GM18951 (cell line): ENCODE results near the gene ANO6.
"Not testable (repeated sequence)": the region's sequence is repeated elsewhere in the genome, so short reads cannot be mapped to it uniquely, and the experiment has no call there.

ENCODE experiments used
- POLR2A ChIP-seq: IDR thresholded peaks from 4 replicates; pipeline ENCODE4 v1.6.1; 2011; ENCODE audit warnings: mild to moderate bottlenecking; ENCODE audit not compliant: insufficient read length, insufficient read depth; ENCODE audit errors: extremely low read depth
- in situ Hi-C: fragments of 300-500 bp; cut with MboI; formaldehyde crosslinking; loops from one replicate; pipeline ENCODE4 v1.12.0; 2022; ENCODE audit warnings: low sequenced_read_pairs, mixed read lengths, inconsistent platforms; ENCODE audit not compliant: unreplicated experiment

Gene ANO6

DNA sequence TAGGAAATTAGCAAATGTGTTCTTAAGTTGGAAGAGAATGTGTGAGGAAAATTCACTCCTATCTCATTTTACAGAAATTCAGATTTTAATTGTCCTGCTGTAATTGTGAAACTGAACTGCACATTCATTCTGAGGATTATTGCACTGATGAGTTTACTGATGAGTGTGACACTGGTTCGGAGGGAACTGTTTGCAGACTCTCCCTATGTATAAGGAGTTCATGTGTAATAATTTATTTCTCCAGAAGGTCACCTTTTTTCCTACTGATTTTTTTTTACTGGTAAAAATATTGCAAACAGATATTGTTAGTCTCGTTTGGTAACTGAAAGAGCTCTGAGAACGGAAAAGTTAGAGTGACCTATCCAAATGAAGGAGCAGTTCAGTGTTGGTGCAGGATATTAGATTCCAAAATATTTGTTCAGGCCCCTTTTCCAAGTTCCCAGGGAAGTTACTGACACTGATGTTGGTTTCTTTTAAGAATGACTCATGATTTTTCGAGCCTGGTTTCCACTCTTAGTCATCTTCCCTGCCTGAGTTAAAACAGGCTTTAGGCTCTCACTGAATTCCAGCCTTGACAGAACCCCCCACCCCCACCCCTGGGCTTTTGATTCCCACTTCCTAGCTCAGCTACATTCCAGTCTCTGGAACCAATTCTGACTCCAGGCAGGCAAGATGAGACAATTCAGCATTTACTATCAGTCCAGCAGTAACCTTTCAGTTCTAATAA is 18.4 kb downstream of the ANO6 start:
- no peak for TF ChIP-seq POLR2A
- in situ Hi-C loops = no loop called here

DNA sequence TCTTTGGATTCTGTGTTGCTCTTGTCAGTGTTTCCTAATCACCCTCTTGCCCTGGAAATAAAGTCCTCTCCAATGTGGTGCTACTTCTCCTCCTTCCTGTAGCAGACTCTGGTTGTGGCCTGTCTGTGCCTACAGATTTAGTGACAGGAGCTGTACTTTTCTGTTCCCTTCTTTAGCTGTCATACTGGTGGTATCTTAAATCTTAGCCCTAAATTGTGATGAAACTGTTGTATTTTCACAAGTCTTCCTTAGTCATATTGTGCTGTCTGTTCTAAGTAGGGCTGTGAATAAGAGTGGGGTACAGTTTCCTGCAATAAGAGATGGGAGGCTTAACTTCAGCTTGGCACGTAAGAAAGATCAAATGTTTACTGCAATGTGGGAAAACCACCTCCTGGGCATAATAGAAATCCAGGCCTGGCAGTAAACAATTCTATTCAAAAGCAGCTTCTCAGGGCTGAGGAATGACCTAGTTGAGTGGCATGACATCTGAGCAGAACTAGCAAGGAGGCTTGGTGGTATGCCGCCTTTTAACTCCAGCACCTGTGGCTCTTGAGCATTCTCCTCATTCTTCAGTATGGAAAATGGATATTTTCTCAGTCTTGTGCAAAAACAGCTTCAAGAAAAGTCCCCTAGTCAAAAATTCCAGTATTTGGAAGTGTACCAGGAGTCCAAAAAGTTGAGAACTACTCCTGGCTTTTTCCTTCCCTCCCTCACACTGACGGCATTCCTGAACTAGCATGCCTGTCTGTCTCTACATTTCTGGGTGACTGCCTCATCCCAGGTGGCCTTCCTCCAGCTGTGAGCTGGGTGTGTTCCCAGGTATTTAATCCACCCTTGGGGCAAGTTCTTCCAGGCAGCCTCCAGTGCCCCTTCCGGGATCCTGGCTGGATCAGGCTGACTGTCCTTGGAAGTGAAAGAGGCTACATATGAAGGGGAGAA is 19.5 kb downstream of the ANO6 start:
- TF ChIP-seq POLR2A = no peak
- in situ Hi-C loops = no loop called here

DNA sequence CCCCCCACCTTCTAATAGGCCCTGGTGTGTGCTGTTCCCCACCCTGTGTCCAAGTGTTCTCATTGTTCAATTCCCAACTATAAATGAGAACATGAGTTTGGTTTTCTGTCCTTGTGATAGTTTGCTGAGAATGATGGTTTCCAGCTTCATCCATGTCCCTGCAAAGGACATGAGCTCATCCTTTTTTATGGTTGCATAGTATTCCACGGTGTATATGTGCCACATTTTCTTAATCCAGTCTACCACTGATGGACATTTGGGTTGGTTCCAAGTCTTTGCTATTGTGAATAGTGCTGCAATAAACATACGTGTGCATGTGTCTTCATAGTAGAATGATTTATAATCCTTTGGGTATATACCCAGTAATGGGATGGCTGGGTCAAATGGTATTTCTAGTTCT is 20.5 kb downstream of the ANO6 start:
- in situ Hi-C loops = not testable (repeated sequence)

DNA sequence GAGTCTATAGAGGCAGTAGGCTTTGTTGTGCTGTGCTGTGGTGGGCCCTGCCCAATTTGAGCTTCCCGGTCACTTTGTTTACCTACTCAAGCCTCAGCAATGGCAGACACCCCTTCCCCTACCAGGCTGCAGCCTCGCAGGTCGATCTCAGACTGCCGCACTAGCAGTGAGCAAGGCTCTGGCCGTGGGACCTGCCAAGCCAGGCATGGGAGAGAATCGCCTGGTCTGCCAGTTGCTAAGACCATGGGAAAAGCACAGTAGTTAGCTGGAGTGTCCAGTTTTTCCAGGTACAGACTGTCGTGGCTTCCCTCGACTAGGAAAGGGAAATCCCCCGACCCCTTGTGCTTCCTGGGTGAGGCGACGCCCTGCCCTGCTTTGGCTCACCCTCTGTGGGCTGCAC is 26.3 kb downstream of the ANO6 start:
- in situ Hi-C loops = no loop called here
- no peak for TF ChIP-seq POLR2A

DNA sequence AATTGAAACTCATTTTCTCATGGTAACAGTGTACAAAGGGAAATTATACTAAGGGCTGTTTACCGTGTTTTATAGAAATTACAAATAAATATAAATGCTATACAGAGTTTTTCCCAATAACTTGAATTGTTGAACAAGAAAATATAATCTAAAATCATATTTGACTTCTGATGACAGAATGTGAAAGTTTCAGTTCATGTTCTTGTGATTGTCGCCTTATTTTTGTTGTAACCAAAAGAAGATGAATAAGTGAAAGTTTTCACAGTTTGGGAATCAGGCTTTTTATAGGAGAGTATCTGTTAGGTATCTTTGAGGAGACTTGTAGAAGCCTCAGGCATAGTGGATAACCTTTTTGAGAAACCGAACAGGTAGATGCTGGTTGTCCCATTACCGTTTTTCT is 28.1 kb downstream of the ANO6 start:
- in situ Hi-C loops = no loop called here

DNA sequence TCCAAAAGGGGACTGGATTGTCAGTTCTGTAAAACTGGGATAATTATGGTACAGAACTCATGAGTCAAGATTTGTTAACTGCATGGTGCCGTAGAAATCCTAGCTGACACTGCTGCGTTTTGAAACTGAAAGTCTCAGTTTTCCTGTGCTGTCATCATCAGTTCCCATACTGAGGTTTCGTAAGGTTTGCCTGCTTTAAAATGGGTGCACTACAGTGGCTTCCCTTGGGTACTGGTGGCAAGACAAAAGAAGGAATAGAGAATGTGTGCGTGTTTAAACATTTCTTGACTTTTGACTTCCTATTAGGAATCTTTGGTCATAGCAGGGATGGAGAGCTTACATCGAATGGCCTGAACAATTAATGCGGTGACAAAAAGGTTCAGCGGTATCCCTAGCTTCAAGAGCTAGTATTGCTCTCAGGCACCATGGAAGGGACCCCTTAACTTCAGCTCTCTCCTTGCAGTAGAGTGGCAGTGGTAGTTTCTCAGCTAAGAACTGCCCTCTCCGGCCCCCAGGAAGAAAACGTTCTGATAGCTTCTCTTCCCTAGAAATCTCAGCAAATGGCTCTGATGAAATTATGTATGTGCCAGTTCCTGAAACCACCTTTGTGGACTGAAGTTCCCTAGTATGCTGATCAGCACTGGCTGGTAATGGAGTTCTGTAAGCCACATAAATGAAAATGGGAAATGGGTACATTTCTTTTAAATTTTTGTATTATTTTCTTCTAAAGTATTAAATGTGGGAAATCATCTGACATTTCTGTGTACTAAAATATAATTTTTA is 28.9 kb downstream of the ANO6 start:
- in situ Hi-C loops = no loop called here
- TF ChIP-seq POLR2A = no peak

More for the DNA sequence above, 28.1 kb downstream of the ANO6 start:
- no peak for TF ChIP-seq POLR2A

DNA sequence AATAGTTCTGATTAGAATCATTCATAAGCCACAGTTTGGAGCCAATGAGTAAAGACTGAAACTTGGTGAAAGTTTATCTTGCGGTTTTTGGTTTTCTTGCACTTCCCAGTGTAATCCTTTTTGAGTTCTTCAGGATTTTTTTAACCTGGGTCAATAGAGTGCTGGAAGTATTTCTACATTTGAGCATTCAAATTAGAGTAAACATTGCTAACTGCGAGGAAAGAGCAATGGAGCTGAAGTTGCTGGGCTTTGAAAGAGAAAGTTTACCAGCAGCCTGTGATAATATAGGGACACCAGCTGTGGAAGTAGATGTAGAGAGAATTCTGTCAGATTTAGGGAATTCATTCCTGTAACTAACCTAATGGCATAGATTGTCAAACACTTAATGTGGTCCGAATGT is 30.3 kb downstream of the ANO6 start:
- no peak for TF ChIP-seq POLR2A
- in situ Hi-C loops = no loop called here

DNA sequence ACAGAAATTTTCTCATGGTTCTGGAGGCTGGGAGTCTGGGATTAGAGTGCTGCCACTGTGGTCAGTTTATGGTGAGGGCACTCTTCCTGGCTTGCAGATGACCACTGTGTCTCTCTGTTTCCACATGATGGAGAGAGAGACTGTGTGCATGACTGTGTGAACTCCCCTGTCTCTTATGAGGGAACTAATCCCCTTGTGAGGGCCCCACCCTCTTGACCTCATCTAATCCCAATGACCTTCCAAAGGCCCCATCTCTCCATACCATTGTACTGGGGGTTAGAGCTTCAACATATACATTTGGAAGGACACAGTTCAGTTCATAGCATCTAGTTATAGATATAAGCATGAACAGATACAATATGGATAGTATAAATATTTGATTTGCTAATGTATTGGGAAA is 31.7 kb downstream of the ANO6 start:
- in situ Hi-C loops = no loop called here
- no peak for TF ChIP-seq POLR2A

DNA sequence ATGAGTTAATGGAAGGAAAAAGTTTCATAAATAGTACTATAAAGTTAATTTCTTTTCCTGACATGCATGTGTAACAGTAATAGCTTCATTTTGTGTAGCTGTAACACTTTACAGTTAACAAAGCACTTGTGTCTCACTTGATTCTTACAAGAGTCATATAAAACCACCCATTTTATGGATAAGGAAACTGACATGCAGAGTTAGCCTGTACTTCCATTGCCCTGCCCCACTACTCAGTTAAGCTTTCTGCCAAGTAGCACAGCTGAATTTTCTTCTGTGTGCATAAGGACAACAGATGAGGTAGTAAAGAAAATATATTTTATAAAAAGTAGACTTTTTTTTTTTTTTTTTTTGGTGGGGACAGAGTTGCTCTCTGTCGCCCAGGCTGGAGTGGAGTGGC is 32.2 kb downstream of the ANO6 start:
- no peak for TF ChIP-seq POLR2A
- in situ Hi-C loops = no loop called here

DNA sequence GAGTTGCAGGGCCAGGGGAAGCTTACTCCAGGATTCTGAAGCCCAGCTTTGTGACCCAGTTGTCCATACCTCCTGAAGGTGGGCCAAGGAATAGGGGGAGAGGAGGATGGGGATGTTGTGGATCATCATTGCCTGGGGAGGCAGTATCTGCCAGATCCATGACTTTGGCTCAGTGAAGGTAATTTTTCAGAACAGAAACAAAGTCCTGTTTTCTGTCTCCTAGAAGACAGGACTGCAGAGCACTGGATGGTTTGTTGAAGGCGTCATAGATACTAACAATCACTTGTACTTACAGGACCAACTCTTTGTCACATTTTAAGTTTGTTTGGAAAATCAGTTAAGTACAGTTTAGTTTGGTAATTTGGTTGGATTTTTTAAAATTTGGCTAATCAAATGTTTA is 38.4 kb downstream of the ANO6 start:
- no peak for TF ChIP-seq POLR2A
- in situ Hi-C loops = no loop called here

DNA sequence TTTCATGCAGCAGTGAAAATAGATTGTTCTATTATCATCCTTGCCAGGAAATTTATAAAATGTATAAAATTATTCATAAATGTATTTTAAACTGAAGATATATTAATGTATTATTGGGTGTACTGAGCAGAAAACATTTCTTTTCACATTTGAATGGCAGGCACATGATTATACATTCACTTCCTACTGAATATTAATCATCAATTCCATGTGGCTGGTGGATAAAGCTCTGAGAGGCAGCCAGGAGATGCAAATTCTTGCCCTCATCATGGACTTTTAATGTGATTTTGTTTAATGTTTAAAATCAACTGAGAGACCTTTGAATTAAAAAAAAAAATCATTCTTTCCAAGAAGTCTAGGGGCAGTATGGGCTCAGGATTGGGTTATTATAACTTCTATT is 40.8 kb downstream of the ANO6 start:
- no peak for TF ChIP-seq POLR2A
- in situ Hi-C loops = no loop called here

DNA sequence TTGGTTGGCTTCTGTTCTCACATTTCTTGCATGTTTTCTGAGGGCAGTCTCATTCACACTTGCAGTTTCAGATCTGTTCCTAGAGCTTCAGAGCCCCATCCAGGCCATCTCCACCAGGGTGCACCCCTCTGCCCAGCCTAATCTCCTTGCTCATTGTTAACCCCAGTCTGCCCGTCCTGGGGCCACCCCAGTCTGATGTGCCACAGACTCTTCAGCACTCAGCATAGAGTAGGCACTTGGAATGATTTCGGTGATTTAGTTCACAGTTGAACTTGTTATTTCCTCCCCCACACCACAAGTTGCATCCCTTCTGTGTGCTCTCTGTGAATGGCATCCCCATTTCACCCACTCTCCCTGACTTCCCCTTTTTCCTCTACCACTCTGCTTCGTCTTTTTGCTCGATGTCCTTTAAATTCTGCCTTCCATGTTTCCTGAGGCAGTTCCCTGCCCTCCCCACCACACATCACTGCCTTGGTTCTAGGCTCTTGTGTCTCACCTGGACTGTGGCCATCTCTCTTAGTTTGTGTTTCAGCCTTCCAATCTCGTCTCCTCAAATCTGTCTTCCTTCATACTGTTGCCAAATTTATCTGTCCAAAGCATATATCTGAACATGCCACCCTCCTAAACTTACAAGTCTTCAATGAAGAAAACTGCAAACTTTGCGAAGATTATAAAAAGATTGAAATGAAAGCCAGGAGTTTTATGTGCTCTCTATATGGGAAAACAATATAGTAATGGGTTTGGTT is 41.5 kb downstream of the ANO6 start:
- TF ChIP-seq POLR2A = no peak
- in situ Hi-C loops = no loop called here

DNA sequence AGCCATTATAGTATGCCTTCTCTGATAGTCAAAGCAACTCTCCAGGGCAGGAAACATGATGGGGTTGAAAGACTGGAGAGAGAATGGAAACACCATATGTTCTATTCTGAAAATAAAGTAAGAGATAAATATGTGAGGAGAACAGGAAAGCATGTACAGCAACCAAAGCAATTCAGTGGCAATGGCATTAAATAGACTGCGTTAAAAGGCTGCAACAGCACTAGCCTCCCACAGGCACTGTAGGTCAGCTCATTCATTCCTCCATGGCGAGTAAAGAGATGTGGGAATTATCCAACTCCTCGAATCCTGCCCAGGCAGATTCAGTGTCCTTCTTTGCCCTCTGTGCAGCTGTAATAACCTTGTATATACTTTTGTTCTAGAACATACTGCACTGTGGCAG is 43.8 kb downstream of the ANO6 start:
- no peak for TF ChIP-seq POLR2A
- in situ Hi-C loops = no loop called here
